K562 (cell line): ENCODE data around the gene TMEM131L. TPM values are rescaled to one million over a fixed set of nuclear protein-coding genes. Genes with fewer than 3 reads are reported as not detected.

ENCODE experiments used
- ATAC-seq: fragments of 200-7000 bp; cut with Tn5 transposase; 3 replicates; pipeline ENCODE4 v1.9.1; 2020; ENCODE audit warnings: moderate library complexity
- BruUV-seq: library from RNA; stranded (reverse); fragments of 400-500 nt; replicated peaks from 2 replicates; lab custom pipeline; 2021; lab: Mats Ljungman, UMichigan
- CTCF ChIA-PET: fragments of 300-600 bp; formaldehyde crosslinking; extraction: SDS; loops from one replicate; lab custom pipeline; 2021; ENCODE audit warnings: low intra/inter-chr PET ratio; lab: Yijun Ruan, JAX
- POLR2A ChIA-PET: fragments of 300-600, 350-650 bp; sonication (Branson Sonifier 250); formaldehyde crosslinking; extraction: SDS; loops from one replicate; lab custom pipeline; 2021; ENCODE audit warnings: antibody characterized with exemption, inconsistent platforms; lab: Yijun Ruan, JAX
- DNase-seq, 4 experiments: peaks; one replicate each; pipeline versions ENCODE4 v3.0.0 to v3.0.0-alpha.2; 2011 to 2018; ENCODE audit warnings: low spot score in 3 of 4, mixed read lengths in 3 of 4; ENCODE audit errors: extremely low read depth in 1 of 4
- FAIRE-seq: peaks from 2 replicates; lab custom pipeline; 2011; peaks lifted over from hg19 to GRCh38; lab: Jason Lieb, UNC
- H2AFZ ChIP-seq: 2 replicates; pipeline ENCODE4 v1.6.0; 2011; ENCODE audit warnings: low read depth, low read length, control low read depth, inconsistent platforms
- H3K27ac ChIP-seq: fragments of 200-600 bp; 3 replicates; pipeline ENCODE4 v1.8.0; 2011; ENCODE audit warnings: low read depth, mild to moderate bottlenecking, control low read depth, inconsistent platforms, low read length, moderate library complexity, mixed read lengths; ENCODE audit errors: extremely low read depth
- H3K27me3 ChIP-seq, 2 experiments: fragments of 300-600 bp in 1 of 2; 2 replicates in 1 of 2; 3 replicates in 1 of 2; pipeline versions ENCODE4 v1.6.0 to v1.8.0; 2011; ENCODE audit warnings: inconsistent platforms in 2 of 2, low read length in 2 of 2, mild to moderate bottlenecking in 1 of 2, mixed read lengths in 1 of 2, moderate library complexity in 1 of 2; ENCODE audit not compliant: control insufficient read depth in 2 of 2, insufficient read depth in 2 of 2
- H3K36me3 ChIP-seq: fragments of 300-600 bp; 3 replicates; pipeline ENCODE4 v1.8.0; 2011; ENCODE audit warnings: mild to moderate bottlenecking, low read length, inconsistent platforms; ENCODE audit not compliant: control insufficient read depth, insufficient read depth
- H3K4me1 ChIP-seq, 2 experiments: fragments of 200-600 bp in 1 of 2; replicated peaks in 1 of 2; 2 replicates in 1 of 2; 3 replicates in 1 of 2; pipeline versions ENCODE4 v1.5.1 to v1.8.0; 2011; ENCODE audit warnings: inconsistent platforms in 2 of 2, low read length in 2 of 2, mild to moderate bottlenecking in 1 of 2, mixed read lengths in 1 of 2, moderate library complexity in 1 of 2; ENCODE audit not compliant: control insufficient read depth in 2 of 2, insufficient read depth in 2 of 2
- H3K4me2 ChIP-seq: 2 replicates; pipeline ENCODE4 v1.6.1; 2011; ENCODE audit warnings: low read length, control low read depth, inconsistent platforms, mixed read lengths; ENCODE audit not compliant: insufficient read depth
- H3K4me3 ChIP-seq: fragments of 200-600 bp; sonication (generic), shearing (Covaris generic); 2 replicates; pipeline ENCODE4 v1.5.1; 2016; ENCODE audit warnings: control low read depth, inconsistent platforms
- H3K79me2 ChIP-seq: fragments of 200-600 bp; 3 replicates; pipeline ENCODE4 v1.8.0; 2011; ENCODE audit warnings: low read length, inconsistent platforms; ENCODE audit not compliant: control insufficient read depth, insufficient read depth
- H3K9ac ChIP-seq, 2 experiments: 2 replicates each; pipeline versions ENCODE4 v1.6.0 to v1.6.1; 2011; ENCODE audit warnings: low read depth in 2 of 2, low read length in 2 of 2, control low read depth in 1 of 2, inconsistent platforms in 1 of 2, mild to moderate bottlenecking in 1 of 2, mixed read lengths in 1 of 2; ENCODE audit not compliant: insufficient read depth in 1 of 2
- H3K9me1 ChIP-seq: one replicate; pipeline ENCODE4 v1.6.0; 2011; ENCODE audit warnings: inconsistent platforms, mild to moderate bottlenecking, low read length, moderate library complexity; ENCODE audit not compliant: control insufficient read depth, insufficient read depth
- H3K9me3 ChIP-seq: replicated peaks from 2 replicates; pipeline ENCODE4 v1.5.1; 2011; ENCODE audit warnings: low read depth, low read length, inconsistent platforms; ENCODE audit not compliant: control insufficient read depth, insufficient read depth
- H4K20me1 ChIP-seq: replicated peaks from 2 replicates; pipeline ENCODE4 v1.6.1; 2011; ENCODE audit warnings: low read length, inconsistent platforms, mixed read lengths; ENCODE audit not compliant: control insufficient read depth, insufficient read depth
- ARHGAP35 ChIP-seq: fragments of 450-650 bp; IDR thresholded peaks from 2 replicates; pipeline ENCODE4 v1.6.1; 2018; ENCODE audit not compliant: partially characterized antibody
- BRD9 ChIP-seq: fragments of 450-650 bp; IDR thresholded peaks from 2 replicates; pipeline ENCODE4 v1.6.1; 2018; ENCODE audit warnings: low read depth; ENCODE audit not compliant: partially characterized antibody
- CBFB ChIP-seq: sonication (generic); formaldehyde crosslinking; IDR thresholded peaks from 2 replicates; pipeline ENCODE4 v1.4.0; 2020; ENCODE audit warnings: mild to moderate bottlenecking, missing genetic modification reagents
- ETS1 ChIP-seq: conservative IDR thresholded peaks from 2 replicates; pipeline ENCODE4 v1.6.1; 2011; ENCODE audit warnings: low read depth, mild to moderate bottlenecking, low read length; ENCODE audit not compliant: control insufficient read depth
- MECOM ChIP-seq: fragments of 250-450 bp; sonication (Bioruptor Pico); IDR thresholded peaks from 2 replicates; pipeline ENCODE4 v1.8.0; 2022; ENCODE audit warnings: inconsistent platforms
- NEUROD1 ChIP-seq: fragments of 150-350 bp; IDR thresholded peaks from 2 replicates; pipeline ENCODE4 v1.6.1; 2014; ENCODE audit warnings: borderline replicate concordance, low read length, low read depth; ENCODE audit not compliant: partially characterized antibody
- PHTF2 ChIP-seq: fragments of 250-450 bp; sonication (Bioruptor Pico); IDR thresholded peaks from 2 replicates; pipeline ENCODE4 v1.5.0; 2021; ENCODE audit warnings: mild to moderate bottlenecking
- POLR2AphosphoS5 ChIP-seq: IDR thresholded peaks from 2 replicates; pipeline ENCODE4 v1.6.1; 2011; ENCODE audit warnings: mild to moderate bottlenecking, low read depth, low read length, moderate library complexity; ENCODE audit not compliant: control insufficient read depth, insufficient read depth
- THRA ChIP-seq: fragments of 450-650 bp; IDR thresholded peaks from 2 replicates; pipeline ENCODE4 v1.6.1; 2017; ENCODE audit warnings: mild to moderate bottlenecking, moderate library complexity
- ZC3H4 ChIP-seq: sonication (generic); formaldehyde crosslinking; IDR thresholded peaks from 2 replicates; pipeline ENCODE4 v1.9.0; 2021; ENCODE audit warnings: missing genetic modification reagents, borderline replicate concordance
- ZC3H8 ChIP-seq: fragments of 450-650 bp; IDR thresholded peaks from 2 replicates; pipeline ENCODE4 v1.6.1; 2017
- ZNF316 ChIP-seq: fragments of 450-650 bp; IDR thresholded peaks from 2 replicates; pipeline ENCODE4 v1.6.1; 2016
- ZNF511 ChIP-seq: sonication (generic); formaldehyde crosslinking; IDR thresholded peaks from 2 replicates; pipeline ENCODE4 v1.8.0; 2022; ENCODE audit warnings: mild to moderate bottlenecking, missing genetic modification reagents
- WGBS: fragments of 100-300 bp; shearing (Covaris generic); methylation state at CpG from one replicate; pipeline ENCODE4 v1.1.6; 2016; ENCODE audit warnings: low coverage, mixed read lengths; ENCODE audit not compliant: insufficient coverage; ENCODE audit errors: missing lambda C conversion rate; 5-methylcytosine and 5-hydroxymethylcytosine counted together
- in situ Hi-C: fragments of 300-500 bp; cut with MboI; formaldehyde crosslinking; loops from 4 replicates; pipeline ENCODE4 v1.15.0; 2018; ENCODE audit warnings: inconsistent platforms, mixed read lengths
- intact Hi-C: fragments of 100-400 bp; cut with micrococcal nuclease; formaldehyde crosslinking; loops from 2 replicates; pipeline ENCODE4 v1.14.2; 2022
- polyA plus RNA-seq, 8 experiments: library from polyadenylated mRNA; depleted of rRNA in 4 of 8; stranded (reverse) in 5 of 8; unstranded in 3 of 8; fragments of >200 nt; fragmentation: Nextera tagmentation in 2 of 8; fragmentation: Illumina TruSeq in 1 of 8; extraction: Ambion mirVana in 2 of 8; extraction: Trizol in 1 of 8; gene quantifications; 2 replicates each; pipeline versions ENCODE4 v1.2.1 to v1.2.3, GENCODE V29; 2011 to 2014; ENCODE audit warnings: inconsistent platforms in 1 of 8, missing spikeins in 1 of 8
- total RNA-seq, 7 experiments: library from RNA; depleted of rRNA in 6 of 7; stranded (reverse); fragments of >200 nt in 6 of 7; fragmentation: Illumina TruSeq in 2 of 7; extraction: Trizol in 2 of 7; gene quantifications; 2 replicates each; pipeline versions ENCODE4 v1.2.1 to v1.2.3, GENCODE V29; 2011 to 2021; ENCODE audit warnings: low replicate concordance in 1 of 7

TMEM131L gene
- total and polyA plus RNA-seq, 9 of the 15 experiments (the other 6 are each of a cell fraction or from before 2014, with no cell fraction given): 1.2 to 20.8 (median 12.9) TPM

GRCh38 chr4:153480704-153481103 is 14.5 kb downstream of the TMEM131L start:
- no peaks in the 10 kb centered on the region for H3K9me3 ChIP-seq
- no peak for ATAC-seq

GRCh38 chr4:153481478-153481877 is 15.3 kb downstream of the TMEM131L start:
- no TSS peak for BruUV-seq
- in situ Hi-C loops: no loop called here
- Histone ChIP-seq H3K27ac (no peak overlapping the region), H3K27me3 (no peaks in the 10 kb centered on the region), H3K9ac (no peak overlapping the region), H3K9me3 (no peaks in the 10 kb centered on the region), H3K4me2 (no peak overlapping the region), H3K9me1 (no peaks in the 10 kb centered on the region), H2AFZ (no peak overlapping the region), H3K4me3 (no peak overlapping the region), H3K36me3 (peaks cover 19% of the 10 kb centered on the region; the same call in 2 of the 3 replicates), H4K20me1 (no peaks in the 10 kb centered on the region), H3K79me2 (peaks cover 43% of the 10 kb centered on the region), H3K4me1 (peaks cover 2 to 7% of the 10 kb centered on the region in 2 experiments; a peak in 3 of 5 replicates)
- DNase-seq (no peak), ATAC-seq (no peak), FAIRE-seq (no peak)
- 93% methylated on average over 9 of the region's 9 CpGs for WGBS
- intact Hi-C loops: no loop called here
- CTCF ChIA-PET: no interaction called here
- POLR2A ChIA-PET: interaction anchor here (0.6 to 1.4 kb wide), 2 partner anchors 11 to 15 kb away, joined by 3 to 4 read pairs; partner anchors contain the start of gene TMEM131L
- TF ChIP-seq POLR2AphosphoS5 (no peak), ARHGAP35 (no peak), THRA (no peak), NEUROD1 (no peak), ETS1 (no peak)

More at GRCh38 chr4:153480704-153481103, 14.5 kb downstream of the TMEM131L start:
- H3K4me3 ChIP-seq: no peak overlapping the region
- TF ChIP-seq ZC3H4 (no peak), PHTF2 (CRISPR knock-in tag) (no peak), BRD9 (no peak), ZNF316 (no peak), ZNF511 (no peak), MECOM (CRISPR knock-in tag) (no peak), CBFB (CRISPR knock-in tag) (no peak), ZC3H8 (no peak)
- FAIRE-seq: no peak
- H3K4me2 ChIP-seq: no peak overlapping the region
- intact Hi-C loops: no loop called here
- no peak overlapping the region for H3K27ac ChIP-seq
- H3K27me3 ChIP-seq: no peaks in the 10 kb centered on the region
- ChIA-PET POLR2A (interaction anchor here (1.4 kb wide), 1 partner anchor 15 kb away, joined by 4 read pairs; the partner anchor contains the start of gene TMEM131L), CTCF (no interaction called here)
- H3K9me1 ChIP-seq: no peaks in the 10 kb centered on the region
- peaks cover 35% of the 10 kb centered on the region for H3K79me2 ChIP-seq
- no peaks in the 10 kb centered on the region for H4K20me1 ChIP-seq
- H2AFZ ChIP-seq: no peak overlapping the region
- 82% methylated on average over 5 of the region's 5 CpGs for WGBS
- DNase-seq: no peak
- H3K4me1 ChIP-seq: peaks cover 0 to 4% of the 10 kb centered on the region in 2 experiments; a peak in 3 of 5 replicates
- H3K36me3 ChIP-seq: peaks cover 17% of the 10 kb centered on the region; the same call in 1 of the 3 replicates
- no TSS peak for BruUV-seq
- in situ Hi-C loops: no loop called here
- H3K9ac ChIP-seq: no peak overlapping the region
